GM12864 (cell line): Measurements from ENCODE around the gene UNC13D.

Experiments
- DNase-seq: peaks from one replicate; pipeline ENCODE4 v3.0.0-alpha.2; 2011; ENCODE audit warnings: low read depth
- H3K4me3 ChIP-seq: 2 replicates; pipeline ENCODE4 v1.5.1; 2011; ENCODE audit warnings: mild to moderate bottlenecking, low read depth, low read length, control low read depth
- TF ChIP-seq, protein P1 (sequence below): IDR thresholded peaks from 2 replicates; pipeline ENCODE4 v1.5.1; 2011; ENCODE audit warnings: low read depth, mild to moderate bottlenecking, moderate library complexity, low read length, control low read depth, inconsistent platforms; ENCODE audit errors: missing control alignments

UNC13D gene

GRCh38 chr17:75838410-75838809 lies 5.8 kb downstream of the UNC13D start:
- TF ChIP-seq, protein P1, sequence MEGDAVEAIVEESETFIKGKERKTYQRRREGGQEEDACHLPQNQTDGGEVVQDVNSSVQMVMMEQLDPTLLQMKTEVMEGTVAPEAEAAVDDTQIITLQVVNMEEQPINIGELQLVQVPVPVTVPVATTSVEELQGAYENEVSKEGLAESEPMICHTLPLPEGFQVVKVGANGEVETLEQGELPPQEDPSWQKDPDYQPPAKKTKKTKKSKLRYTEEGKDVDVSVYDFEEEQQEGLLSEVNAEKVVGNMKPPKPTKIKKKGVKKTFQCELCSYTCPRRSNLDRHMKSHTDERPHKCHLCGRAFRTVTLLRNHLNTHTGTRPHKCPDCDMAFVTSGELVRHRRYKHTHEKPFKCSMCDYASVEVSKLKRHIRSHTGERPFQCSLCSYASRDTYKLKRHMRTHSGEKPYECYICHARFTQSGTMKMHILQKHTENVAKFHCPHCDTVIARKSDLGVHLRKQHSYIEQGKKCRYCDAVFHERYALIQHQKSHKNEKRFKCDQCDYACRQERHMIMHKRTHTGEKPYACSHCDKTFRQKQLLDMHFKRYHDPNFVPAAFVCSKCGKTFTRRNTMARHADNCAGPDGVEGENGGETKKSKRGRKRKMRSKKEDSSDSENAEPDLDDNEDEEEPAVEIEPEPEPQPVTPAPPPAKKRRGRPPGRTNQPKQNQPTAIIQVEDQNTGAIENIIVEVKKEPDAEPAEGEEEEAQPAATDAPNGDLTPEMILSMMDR: no peak
- no peak overlapping the region for H3K4me3 ChIP-seq
- no peak for DNase-seq

DNA sequence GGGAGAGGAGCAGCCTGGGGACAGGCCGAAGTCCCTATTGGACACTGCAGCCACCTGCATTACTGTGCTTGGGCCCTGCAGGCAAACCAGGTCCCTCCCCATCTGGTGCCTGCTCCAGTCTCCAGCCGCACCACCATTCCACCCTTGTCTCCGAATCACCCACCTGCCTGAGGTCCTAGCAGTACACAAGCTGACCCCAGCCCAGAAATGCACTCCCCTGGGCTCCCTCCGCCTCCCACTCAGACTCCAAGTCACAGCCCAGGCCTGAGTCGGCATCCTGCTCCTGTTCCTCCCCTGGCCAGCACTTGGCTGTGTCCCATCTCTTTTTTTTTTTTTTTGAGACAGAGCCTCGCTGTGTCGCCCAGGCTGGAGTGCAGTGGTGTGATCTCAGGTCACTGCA lies 6.3 kb downstream of the UNC13D start:
- TF ChIP-seq, protein P1: no peak
- DNase-seq: no peak
- H3K4me3 ChIP-seq: no peak overlapping the region

GRCh38 chr17:75836605-75837004 lies 7.6 kb downstream of the UNC13D start:
- DNase-seq: no peak
- H3K4me3 ChIP-seq: no peak overlapping the region
- TF ChIP-seq, protein P1: no peak

- TF ChIP-seq, protein P1: no peak
- H3K4me3 ChIP-seq: no peak overlapping the region
- no peak for DNase-seq
These were observed 8.6 kb downstream of the UNC13D start for GRCh38 chr17:75835654-75835987.

GRCh38 chr17:75834928-75835653 lies 9.1 kb downstream of the UNC13D start:
- DNase-seq: no peak
- TF ChIP-seq, protein P1: no peak
- no peak overlapping the region for H3K4me3 ChIP-seq

DNA sequence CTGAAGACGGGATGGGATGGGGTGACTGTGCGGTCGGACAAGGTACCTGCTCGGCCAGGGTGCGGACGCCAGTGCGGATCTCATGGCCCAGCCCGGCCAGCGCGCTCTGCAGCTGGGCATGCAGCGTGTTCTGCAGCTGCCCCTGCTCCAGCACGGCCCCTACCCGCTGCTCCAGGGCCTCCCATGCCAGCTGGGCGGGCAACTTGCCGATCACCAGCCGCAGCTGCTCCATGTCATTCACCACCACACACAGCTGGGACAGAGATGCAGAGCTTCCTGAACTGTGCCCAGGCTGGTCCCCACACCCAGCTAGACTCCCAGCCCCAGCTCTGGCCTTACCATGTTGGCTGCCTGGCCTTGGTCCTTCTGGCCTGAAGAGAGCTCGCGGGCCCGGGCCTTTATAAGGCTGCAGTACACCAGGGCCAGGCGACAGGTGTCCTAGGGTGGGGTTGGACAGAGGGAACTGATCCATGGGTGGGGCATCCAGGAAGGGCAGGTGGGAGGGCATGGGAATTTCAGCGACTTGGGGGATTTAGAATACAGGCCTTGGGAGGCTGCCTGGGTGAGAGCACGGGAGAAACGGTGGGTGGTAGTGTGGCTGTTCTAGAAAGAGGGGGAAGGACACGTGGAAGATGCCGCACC lies 9.8 kb downstream of the UNC13D start:
- no peak overlapping the region for H3K4me3 ChIP-seq
- no peak for DNase-seq
- TF ChIP-seq, protein P1: no peak
